HG03571 (cell line): ENCODE results near the gene SOX18.
A peak's percentile ranks its signal among the peaks of the same experiment; 100 is the strongest.

Experiments
- ATAC-seq: cut with Tn5 transposase; IDR thresholded peaks from one replicate; pipeline ENCODE4 v1.9.1; 2021; ENCODE audit not compliant: unreplicated experiment

The SOX18 gene

GRCh38 chr20:64039293-64040160 is 9.9 kb downstream of the SOX18 start:
- no peak for ATAC-seq

DNA sequence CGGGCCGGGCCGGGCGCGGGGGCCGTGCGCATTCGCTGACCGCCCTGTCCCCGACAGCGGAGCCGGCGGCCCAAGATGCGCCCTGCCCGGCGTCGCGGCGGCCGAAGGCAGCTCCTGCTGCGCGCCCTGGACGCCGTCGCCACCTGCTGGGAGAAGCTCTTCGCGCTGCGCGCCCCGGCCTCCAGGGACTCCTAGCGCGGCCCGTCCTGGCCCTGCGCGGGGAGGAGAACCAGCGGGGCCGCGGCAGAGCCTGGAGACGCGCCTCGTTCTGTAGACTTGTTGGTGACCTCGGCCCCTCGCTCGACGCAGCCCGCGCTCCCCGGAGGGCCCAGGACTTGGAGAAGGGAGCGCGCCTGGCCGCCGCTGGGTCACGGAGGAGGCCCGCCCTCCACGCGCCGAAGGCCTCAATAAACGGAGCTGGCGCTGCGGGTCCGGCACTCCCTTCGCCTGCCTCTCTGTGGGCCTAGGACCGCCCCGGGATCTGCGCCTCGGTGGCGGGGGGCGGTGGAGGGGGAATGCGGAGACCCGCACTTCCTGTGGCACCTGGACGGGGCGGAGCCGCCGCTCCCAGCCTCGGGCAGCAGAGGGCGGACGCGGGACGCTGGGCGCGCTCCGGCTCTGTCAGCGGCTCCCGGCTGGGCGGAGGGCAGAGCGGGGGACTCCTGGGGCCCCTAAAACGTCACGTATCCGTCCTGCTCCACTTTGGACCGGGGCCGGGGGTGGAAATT is 10.7 kb downstream of the SOX18 start:
- ATAC-seq = peak; percentile 45

DNA sequence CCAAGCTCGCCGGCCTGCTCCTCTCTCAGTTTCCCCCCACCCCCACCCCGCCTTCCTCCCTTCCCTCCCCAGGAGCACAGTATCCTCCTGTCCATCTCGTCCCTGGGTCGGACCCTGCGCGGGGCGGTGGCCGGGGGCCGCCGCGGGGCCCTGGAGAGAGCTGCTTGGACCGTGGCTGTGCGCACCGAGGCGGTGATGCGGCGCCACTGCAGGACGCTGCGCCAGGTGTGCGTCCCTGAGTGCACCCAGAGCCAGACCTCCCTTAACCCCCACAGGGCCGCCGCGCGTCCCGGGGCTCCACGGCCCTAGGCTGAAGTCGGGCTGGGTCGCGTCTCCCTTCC is 11.2 kb downstream of the SOX18 start:
- ATAC-seq = peak; percentile 25

DNA sequence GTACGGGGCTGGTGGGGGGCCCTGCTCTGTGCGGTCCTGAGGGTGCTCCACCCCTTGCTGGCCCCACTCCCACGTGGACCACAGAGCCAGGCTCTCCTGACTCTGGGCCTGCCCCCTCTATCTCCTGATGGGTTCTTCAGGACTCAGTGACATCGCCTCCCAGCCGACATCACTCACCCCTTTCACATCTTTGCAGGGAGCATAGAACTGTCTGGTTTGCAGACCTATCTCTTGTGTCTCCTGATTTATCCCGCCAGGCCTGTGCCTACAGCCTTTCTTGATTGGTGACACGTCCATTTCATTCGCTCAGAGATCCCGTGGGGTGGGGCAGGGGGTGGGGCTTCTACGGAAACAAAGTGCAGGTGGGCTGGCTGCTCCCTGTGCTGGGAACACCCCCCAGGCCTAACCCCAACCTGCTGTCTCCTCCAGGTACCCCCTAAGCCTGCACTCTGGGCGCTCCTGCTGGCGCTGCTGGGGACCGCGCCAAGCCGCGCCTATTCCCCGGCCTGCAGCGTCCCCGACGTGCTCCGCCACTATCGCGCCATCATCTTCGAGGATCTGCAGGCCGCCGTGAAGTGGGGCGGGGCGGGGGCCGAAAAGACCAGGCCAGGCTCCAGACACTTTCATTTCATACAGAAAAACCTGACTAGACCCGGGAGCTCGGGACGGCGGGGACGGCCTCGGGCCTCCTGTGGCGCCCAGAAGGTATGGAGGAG is 11.8 kb downstream of the SOX18 start:
- ATAC-seq = no peak

DNA sequence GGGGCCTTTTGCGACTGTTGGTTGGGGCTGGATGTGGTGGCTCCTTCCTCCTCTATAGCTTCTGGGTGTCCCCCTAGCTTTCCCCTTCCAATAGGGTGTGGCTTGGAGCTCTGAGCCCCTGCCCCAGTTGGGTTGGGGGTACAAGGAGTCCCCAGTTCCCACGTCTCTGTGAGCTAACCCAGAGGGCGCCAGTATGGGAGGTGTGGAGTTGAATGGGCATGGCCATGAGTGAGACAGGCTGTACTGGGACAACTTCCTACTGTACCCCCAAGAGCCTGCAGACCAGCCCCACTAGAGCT is 12.3 kb downstream of the SOX18 start:
- ATAC-seq = no peak

- no peak for ATAC-seq
Observed at GRCh38 chr20:64036346-64037198, 12.9 kb downstream of the SOX18 start.

GRCh38 chr20:64035933-64036345 is 13.5 kb downstream of the SOX18 start, which contains the start of gene C20orf204:
TSS of gene C20orf204 (plus strand) at chr20:64036182. CDS start at chr20:64036324, 142 bp downstream.
- no peak for ATAC-seq

DNA sequence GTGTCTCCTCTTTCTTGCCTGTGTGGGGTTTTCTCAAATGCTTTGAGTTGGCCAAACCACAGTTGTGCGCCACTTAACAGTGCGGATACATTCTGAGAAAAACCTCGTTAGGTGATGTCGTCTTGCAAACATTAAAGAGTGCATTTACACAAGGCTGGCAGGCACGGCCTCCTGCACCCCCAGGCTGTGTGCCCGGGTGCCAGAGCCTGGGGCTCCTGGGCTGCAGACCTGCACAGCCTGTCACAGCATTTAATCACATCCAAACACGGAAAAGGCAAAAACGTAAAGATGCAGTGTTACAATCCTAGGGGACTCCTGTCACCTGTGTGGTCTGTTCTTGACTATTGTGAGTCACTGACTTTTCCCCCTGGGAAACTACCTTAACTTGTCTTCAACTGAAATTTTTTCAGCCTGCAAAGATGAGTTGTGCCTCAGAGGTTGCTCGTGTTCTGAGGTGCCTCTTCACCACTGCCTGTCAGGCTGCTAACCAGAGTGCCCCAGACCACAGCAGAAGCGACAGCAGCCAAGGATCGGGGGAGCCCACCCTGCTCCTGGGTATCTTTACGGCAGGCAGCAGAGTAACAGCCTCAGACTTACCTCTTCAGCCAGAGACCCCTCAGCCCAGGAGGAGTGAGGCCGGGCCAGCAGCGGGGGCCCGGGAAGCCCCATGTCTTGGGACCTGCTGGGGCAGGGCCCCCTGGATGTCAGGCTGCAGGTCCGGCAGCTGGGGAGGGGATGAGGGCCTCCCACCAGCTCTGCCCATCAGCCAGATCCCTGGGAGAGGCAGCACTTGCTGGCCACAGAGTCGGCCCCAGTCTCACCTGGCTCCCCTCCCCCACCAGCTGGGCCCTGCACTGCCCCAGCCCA is 14.1 kb downstream of the SOX18 start:
- ATAC-seq = no peak

DNA sequence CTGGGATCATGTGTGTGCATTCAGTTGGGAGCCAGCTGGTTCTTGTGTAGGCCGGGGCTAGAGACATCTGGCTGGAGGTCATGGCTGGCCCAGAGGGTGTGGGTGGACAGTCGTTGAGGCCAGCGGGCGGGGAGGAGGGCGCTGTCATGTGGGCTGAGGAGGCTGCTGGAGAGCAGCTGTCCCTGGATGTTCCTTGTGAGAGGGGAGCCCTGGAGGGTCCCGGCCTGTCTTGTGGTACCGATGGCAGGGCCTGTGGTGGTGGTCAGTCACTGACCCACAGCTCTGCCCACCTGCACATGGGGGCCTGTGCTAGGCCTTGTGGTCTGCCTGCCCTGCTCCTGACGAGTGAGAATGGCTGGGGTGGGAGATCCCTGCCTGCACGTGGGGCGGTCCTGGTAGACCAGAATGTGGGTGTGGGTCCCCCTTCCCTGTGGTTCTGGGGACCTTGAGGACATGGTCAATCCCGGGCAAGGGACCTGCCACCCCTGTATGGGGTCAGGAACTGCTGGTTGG is 15.4 kb downstream of the SOX18 start:
- no peak for ATAC-seq

DNA sequence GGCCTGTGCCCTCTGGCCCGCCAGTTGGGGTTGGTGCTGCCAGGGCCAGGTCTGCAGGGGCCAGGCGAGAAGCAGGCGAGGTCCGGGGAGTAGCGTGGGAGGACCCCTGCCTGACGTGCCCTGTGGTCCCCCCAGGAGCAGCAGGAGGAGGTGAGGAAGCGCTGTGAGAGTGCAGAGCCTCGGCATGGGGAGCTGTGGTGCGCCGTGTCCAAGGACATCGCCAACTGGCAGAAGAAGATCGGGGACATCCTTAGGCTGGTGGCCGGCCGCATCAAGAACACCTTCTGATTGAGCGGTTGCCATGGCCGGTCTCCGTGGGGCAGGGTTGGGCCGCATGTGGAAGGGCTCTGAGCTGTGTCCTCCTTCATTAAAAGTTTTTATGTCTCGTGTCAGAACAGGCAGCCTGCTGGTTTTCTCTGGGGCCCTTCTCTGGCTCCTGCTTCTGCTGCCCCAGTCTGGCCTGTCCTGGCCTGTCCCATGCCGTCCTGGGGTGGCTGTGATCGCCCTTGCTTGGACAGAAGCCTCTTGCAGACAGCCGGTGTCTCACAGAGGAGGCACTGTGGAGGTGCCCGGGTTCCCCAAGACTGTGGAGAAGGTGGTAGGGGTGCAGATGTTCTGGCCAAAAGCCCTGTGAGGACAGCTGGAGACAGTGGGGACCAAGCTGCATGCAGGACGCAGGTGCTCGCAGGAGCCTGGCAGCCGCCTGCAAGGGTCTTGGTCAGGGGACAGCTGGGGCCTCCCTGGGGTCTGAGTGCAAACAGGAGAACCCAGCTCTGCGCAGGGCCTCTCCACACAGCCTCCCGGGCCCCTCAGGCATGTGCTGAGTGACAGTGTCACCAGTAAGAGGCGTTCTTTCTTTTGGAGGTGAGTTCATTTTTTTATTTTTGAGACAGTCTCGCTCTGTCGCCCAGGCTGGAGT is 16.5 kb downstream of the SOX18 start:
- ATAC-seq = no peak

GRCh38 chr20:64031822-64032314 is 17.6 kb downstream of the SOX18 start:
- no peak for ATAC-seq

GRCh38 chr20:64030371-64031134 is 18.9 kb downstream of the SOX18 start:
- no peak for ATAC-seq

DNA sequence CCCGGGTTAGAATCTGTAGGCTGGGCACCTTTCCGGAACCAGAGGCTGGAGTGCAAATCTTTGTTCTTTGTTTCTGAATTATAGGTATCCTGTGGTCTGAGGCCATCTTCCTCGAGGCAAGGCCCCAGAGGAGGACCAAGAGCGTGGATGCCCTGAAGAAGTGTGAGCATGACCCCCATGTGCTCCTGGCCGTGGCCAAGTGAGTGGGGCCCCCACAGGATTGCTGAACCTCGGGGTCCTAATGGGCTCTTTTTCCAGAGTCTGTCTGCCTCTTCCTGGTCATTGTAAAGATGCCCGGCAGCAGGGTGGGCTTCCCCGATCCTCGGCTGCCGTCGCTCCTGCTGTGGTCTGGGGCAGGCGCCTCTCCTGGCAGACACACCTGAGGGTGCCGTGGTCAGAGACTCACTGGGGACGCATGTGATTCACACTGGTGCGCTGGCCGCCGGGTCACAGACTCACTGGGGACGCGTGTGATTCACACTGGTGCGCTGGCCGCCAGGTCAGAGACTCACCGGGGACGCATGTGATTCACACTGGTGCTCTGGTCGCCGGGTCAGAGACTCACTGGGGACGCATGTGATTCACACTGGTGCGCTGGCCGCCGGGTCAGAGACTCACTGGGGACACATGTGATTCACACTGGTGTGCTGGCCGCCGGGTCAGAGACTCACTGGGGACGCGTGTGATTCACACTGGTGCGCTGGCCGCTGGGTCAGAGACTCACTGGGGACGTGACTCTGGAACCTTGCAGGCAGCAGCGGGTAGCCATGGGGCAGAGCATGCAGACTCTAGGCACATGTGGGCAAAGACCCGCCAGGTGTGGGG is 19.9 kb downstream of the SOX18 start:
- ATAC-seq = no peak

- ATAC-seq = no peak
Observed at GRCh38 chr20:64027981-64028685, 21.3 kb downstream of the SOX18 start.

DNA sequence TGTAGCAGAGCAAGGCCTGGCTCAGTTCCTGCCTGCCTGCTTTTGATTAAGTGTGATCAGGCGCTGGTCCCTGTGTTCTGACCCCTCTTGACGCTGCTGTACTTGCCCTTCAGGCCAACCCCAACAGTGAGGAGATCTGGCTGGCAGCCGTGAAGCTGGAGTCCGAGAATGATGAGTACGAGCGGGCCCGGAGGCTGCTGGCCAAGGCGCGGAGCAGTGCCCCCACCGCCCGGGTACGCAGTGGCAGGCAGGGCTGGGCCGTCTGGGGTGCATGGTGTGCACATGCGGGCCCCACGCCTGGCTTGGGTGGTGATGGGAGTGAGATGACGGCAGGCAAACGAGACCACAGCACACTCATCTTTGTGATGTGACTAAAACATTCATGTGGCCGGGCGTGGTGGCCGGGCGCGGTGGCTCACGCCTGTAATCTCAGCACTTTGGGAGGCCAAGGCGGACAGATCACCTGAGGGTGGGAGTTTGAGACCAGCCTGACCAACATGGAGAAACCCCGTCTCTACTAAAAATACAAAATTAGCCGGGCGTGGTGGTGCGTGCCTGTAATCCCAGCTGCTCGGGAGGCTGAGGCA is 23.5 kb downstream of the SOX18 start:
- no peak for ATAC-seq
